Neural progenitor cell (in vitro differentiated cells): ENCODE data around the gene STX17.

ENCODE experiments used
- CTCF ChIP-seq: fragments of 200-600 bp; sonication (generic); IDR thresholded peaks from 2 replicates; pipeline ENCODE4 v1.5.1; 2017; ENCODE audit warnings: antibody characterized with exemption, mild to moderate bottlenecking
- EZH2 ChIP-seq: fragments of 200-600 bp; sonication (generic); IDR thresholded peaks from 2 replicates; pipeline ENCODE4 v1.6.1; 2017; ENCODE audit warnings: antibody characterized with exemption, mild to moderate bottlenecking, moderate library complexity
- EZH2phosphoT487 ChIP-seq: fragments of 200-600 bp; sonication (generic); IDR thresholded peaks from 2 replicates; pipeline ENCODE4 v1.6.1; 2017; ENCODE audit warnings: antibody characterized with exemption

DNA sequence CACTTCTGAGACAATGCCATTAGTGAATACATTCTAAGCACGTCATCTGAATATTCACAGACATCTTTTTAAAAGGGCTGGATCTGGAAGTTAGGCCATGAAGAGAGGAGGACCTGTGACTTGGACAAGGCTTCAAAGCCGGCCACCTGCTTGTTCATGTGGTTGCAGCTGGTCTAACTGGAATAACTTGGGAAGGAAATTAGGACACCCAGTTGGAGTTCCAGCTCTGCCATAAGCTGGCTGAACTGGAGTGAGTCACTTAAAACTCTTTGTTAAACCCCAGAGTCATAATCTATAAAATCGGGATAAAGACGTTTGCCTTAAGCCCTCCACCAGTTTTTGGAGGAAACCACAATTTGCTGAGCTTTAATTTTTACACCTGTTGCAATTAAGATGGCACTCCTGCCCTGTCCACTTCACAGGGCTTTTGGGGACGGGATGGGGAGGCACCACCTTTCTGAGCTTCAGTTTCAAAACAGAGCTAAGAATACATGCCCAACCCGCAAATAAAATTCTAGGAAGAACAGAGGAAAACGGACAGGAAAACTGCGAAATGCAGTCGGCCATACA lies 536 bp upstream of the STX17 start:
- TF ChIP-seq CTCF: no peak
- no peak for TF ChIP-seq EZH2
- TF ChIP-seq EZH2phosphoT487: no peak
